Umbilical cord (tissue), 2 donors: ENCODE results near the gene FLACC1. TPM values are rescaled to one million over a fixed set of nuclear protein-coding genes. Genes with fewer than 3 reads are reported as not detected.
"Not testable (repeated sequence)": the region's sequence is repeated elsewhere in the genome, so short reads cannot be mapped to it uniquely, and the experiment has no call there.

Experiments
- DNase-seq: peaks from one replicate; pipeline ENCODE4 v3.0.0-alpha.2; 2015; ENCODE audit warnings: low spot score
- total RNA-seq: library from RNA; depleted of rRNA; stranded (reverse); fragments of >200 nt; gene quantifications from one replicate; pipeline ENCODE4 v1.2.3, GENCODE V29; 2014; ENCODE audit warnings: low replicate concordance; ENCODE audit not compliant: insufficient read depth

Gene FLACC1, protein sequence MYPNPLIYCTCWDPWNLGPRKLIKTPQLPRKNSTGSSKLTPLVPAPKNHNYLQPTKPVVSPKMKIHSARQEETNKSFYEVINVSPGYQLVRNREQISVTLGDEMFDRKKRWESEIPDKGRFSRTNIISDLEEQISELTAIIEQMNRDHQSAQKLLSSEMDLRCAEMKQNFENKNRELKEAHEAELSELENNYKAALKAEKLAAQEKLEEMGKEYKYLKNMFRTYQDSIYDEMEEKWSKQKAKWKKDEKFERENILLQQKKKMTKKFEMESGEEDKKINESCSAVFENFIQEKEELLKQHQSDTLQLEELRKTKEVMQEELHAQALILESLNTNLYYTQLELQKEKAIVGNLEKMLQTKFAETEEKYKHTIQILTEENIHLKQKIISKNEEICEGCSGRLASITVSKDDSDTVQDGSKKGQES
- total RNA-seq, result 10.8 TPM

DNA sequence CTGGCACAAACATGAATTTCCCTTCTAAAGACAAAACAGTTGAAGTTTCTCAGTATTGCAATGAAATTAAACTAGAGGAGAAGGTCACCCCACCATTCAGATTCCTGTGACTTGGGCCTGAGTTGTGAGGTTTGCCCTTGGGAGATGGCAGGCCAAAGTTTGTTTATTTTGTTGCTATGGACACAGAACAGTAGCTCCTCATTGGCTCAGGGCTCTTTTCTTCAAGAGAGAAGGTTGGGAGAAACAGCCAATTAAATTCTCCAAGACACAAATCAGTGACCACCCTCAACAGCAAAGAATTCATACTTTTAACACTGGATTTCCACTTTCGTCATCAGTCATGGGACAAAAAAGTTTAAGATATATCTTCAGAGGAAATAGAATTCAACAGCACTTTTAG, at the start of gene FLACC1:
TSS of gene FLACC1 (minus strand) at position 125 of the 400 bp plus-strand sequence. CDS start 5,941 bp downstream, outside the sequence.
- peak; percentile 80 for DNase-seq

DNA sequence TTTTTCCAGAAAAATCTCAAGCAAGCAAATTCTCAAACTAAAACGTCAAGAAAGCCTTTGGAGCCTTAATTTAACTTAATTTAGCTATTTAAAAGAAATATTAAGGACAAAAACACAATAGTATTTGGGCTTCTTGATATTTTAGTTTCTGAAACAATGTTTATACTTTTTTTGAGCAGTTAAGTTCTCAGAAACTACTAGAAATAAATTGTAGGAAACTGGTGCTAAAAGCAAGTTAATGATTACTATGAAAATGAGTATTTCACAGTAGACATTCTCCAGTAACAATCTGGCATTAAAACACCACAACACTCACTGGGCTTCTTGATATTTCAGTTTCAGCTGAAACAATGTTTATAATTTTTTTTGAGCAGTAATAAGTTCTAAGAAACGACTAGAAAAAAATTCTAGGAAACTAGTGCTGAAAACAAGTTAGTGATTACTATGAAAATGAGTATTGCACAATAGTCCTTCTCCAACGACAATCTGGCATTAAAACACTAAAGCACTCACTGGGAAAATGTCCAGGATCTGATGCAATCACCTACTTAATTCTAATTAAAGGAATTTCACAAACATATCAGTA, 49.0 kb upstream of the FLACC1 start:
- peak; percentile 58 for DNase-seq

DNA sequence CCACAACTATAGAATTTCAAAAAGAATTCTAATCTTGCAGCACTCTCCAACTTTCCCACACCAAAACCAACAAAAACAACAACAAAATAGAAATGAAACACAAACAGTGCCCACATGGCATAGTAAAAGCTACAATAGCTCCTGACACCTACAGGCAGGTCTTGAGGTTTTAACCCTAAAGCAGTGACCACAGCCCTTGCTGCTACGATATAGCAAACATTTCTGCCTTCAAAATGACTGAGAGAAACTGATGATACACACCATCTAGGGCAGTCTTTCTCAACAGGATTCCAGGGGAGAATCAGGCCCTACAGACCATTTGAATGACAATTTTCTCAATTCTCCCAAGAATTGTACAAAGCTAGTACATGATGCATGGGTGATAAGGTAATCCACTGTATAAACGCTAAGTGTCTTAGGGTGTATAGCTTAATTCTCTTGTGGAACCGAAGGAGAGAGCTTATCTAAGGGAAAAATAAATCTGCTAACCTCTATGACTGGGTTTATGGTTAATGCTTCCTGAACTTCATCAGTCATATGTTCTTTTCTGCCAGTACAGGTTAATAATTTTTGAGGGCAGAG, 47.6 kb upstream of the FLACC1 start:
- peak; percentile 70 for DNase-seq

DNA sequence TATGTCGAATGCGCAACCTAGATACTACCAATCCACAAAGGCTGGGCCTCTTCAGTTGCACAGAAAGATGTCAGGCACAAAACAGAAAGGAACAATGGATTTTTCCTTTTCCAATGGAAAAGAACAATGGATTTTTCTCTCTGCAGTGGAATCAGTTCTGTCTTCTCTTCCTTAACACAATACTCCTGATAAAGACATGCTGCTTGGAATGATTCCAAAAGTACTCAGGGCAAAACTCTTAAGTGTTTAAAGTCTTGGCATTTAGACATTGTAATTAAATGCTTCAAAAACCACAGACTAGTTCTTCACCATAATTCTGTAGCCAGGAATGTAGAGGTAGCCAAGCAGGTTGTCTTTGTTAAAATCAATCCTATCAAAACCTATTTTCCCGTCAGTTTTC, 46.7 kb upstream of the FLACC1 start:
- DNase-seq, result peak; percentile 48

DNA sequence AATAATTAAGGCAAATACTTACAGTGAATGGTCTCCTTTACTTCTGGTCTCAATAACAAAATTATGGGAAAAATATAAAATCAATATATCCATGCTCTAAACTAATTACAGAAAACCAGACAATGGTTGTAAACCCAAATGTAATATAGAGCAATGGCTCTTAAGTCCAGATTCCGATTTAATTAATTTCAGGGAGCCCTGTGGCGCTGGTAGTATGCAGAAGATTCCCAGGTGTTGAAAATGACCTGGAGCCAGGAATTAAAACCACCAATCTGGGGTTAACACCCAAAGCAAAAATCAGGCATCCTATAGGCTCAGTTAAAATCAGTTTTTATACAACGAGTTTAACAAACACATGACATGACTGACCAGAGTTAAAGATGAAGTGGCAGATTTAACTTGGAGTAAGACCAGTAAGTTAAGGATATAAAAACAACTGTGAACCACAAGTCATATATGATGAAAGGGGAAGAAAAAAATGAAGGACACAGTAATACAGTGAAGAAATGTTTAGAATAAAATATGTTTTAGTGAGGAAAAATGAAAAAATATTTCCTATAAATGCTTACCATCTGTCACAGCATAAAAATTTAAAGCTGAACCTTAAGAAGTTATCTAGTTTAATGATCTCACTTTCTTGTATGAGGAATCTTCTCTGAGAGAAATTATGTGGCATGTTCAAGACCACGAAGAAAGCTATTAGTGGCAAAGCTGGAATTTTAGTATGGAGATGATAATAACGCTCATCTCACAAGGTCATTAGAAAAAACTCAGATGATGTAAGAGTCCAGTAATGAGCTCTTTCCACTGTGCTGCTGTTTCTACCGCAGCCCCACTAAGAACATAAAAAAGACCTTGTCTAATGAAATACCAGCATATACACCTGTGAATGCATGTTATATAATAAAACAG, 45.8 kb upstream of the FLACC1 start:
- DNase-seq, result no peak

DNA sequence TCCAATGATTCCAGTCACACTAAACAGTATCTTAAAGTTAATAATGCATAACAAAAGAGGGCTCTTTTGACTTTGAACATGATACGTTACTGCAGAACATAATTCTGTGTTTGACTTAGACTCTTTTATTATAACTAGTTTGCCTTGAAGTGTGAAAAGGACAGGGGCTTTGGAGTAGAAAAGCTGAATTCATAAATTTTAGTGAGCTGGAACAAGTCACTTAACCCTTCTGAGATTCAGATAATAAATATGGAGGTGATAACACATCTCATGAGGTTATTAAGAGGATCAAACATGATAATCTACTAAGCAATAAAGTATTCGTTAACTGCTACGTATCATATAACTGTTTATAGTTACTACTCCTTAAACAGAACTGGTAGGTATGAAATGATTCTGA, 44.7 kb upstream of the FLACC1 start:
- no peak for DNase-seq

DNA sequence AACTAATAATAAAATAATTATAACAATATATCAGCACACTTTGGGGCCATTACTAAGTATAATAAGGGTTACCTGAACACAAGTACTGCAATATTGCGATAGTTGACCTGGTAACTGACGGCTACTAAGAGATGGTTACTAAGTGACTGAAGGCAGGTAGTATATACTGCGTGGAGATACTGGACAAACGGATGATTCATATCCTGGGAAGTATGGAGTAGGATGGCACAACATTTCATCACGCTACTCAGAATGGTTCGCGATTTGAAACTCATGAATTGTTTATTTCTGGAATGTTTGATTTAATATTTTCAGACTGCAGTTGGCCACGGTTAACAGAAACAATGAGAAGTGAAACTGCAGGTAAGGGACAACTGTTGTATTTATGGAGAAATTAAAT, 39.5 kb upstream of the FLACC1 start:
- no peak for DNase-seq

DNA sequence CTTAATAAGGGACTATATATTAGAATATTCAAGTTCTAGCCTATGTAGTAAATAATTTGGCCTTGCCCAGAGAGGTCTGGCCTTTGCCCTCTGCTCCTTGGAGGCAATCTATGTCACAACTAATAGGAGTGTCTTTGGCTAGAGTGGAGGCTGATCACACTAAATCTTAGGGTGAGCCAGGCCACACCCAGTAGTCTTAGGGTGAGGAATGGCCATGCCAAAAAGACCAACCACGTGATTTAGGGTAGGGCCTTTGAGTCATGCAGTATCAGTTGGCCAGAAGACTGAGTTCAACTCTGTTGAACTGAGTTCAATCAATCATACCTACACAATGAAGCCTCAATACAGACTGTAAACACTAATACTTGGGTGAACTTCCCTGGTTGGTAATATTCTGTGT, 26.0 kb upstream of the FLACC1 start:
- no peak for DNase-seq

DNA sequence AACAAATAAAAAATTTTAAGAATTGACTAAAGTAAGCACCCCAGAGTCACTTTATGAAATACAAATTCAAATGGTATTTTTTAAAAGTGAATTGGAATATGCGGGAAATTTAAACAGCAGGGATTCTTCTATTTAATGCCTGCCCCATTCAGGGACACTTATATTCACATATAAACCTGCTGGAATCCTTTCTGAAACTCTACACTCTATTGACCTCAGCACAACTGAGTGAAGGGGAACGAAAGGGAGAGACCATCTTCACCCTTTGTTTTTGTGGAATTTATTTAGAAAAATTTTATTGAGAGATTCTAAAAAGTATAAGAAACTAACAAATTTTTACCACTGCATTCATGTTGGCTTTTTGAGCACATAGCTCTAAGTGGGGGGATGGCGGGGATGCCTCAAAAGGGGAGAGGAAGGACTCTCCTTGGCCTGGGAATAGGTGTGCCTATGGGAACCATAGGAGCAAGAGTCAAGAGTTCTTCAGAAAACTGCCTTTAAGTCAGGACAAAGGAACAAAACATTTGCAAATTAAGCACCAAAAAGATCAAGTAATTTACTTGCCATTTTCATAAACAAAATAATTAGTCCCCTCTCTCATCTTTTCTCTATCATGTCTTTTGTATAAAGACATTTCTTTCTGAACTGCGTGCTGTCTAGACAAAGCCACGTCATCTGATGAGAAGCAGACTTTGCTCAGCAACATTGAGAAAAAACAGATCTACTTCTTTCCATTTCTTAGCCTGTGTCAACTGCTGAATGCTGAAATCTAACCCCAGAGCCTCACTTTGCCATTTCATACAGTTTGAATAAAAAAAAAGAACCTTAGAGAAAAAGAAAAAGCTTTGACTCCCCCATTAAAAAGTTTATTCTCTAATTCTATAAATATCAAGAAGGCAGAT, 21.6 kb upstream of the FLACC1 start:
- peak; percentile 83 for DNase-seq

DNA sequence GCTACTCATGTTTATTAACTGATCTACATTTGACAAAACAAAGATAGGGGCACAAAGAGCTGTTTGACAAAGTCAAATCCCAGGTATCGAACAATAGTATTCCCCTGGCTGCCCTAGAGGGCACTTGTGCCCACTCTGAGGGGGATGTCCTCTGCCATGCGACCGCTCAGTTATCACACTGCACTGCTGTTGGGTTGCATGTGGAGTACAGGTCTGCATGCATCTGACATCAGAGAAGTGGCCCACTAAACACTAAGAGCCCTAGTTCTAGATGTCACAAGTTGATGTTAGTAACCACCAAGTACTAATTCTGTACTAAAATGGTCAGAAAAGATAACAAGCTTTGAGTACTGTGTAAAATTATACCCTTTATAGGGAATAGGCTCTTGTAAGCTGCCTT, 20.1 kb upstream of the FLACC1 start:
- DNase-seq, result no peak

DNA sequence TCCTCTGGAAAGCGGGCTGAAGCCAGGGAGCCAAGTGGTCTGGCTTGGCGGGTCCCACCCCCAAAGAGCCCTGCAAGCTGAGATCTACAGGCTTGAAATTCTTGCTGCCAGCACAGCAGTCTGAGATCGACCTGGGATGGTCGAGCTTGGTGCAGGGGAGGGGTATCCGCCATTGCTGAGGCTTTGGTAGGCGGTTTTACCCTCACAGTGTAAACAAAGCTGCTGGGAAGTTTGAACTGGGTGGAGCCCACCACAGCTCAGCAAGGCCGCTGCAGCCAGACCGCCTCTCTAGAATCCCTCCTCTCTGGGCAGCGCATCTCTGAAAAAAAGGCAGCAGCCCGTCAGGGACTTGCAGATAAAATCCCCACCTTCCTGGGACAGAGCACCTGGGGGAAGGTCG, 12.6 kb upstream of the FLACC1 start:
- no peak for DNase-seq

DNA sequence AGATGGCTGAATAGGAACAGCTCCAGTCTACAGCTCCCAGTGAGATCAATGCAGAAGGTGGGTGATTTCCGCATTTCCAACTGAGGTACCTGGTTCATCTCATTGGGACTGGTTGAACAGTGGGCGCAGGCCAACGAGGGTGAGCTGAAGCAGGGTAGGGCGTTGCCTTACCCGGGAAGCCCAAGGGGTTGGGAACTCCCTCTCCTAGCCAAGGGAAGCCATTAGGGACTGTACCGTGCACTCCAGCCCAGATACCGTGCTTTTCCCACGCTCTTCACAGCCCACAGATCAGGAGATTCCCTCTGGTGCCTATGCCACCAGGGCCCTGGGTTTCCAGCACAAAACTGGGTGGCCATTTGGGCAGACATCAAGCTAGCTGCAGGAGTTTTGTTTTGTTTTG, 12.2 kb upstream of the FLACC1 start:
- DNase-seq, result not testable (repeated sequence)

DNA sequence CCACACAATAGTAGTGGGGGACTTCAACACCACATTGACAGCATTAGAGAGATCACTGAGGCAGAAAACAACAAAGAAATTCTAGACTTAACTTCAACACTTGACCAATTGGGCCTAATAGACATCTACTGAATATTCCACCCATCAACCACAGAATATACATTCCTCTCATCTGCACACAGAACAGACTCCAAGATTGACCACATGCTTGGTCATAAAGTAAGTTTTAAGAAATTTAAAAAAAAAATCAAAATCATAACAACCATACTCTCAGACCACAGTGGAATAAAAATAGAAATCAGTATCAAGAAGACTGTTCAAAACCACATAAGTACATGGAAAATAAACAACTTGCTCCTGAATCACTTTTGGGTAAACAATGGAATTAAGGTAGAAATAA, 9.0 kb upstream of the FLACC1 start:
- DNase-seq, result no peak

DNA sequence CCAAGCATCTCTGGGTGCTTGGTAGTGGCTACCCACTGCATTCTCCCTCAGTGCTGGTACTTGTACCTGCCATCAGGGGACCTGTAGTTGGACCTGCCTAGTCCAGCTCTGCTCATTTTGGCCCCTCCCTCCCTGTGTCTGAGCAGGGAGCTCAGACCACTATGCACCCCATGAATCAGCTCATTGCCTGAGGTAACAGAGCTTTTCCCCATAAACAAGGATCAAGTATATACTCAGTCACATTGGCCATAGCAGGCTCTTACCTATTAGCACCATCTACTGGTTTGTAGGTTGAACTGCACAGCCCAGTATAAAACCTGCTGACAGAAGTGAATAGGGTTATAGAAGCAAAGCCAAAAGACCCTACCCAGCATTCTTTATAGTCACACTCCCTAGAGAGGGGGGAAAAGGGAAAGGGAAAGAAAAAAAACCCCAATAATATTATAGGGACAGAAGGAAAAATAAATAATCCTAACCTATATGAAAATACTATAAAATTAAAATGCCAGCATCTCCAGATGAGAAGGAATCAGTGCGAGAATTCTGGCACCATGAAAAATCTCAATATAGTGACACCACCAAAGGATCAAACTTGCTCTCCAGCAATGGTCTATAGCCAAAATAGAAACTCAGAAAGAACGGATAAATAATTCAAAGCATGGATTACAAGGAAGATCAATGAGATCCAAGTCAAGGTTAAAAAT, 6.9 kb upstream of the FLACC1 start:
- DNase-seq, result no peak

DNA sequence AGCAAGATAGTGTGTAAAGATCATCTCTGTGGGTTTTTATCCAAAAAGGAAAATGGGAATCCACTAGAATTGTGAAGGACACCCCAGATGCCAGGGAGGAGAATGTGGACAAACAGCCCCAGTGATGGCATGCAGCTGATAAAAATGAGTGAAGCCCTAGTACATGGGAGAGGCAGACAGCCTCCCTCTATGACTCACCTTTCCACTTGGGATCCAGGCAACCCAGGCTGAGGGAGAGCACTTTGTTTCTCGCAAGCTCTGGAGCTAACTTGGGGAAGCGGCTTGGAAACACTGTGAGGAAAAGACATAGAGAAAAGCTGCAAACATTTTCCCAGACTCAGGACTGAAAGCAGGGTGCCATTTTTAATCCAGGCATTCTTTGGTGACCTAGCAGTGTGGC, 5.3 kb upstream of the FLACC1 start:
- no peak for DNase-seq

DNA sequence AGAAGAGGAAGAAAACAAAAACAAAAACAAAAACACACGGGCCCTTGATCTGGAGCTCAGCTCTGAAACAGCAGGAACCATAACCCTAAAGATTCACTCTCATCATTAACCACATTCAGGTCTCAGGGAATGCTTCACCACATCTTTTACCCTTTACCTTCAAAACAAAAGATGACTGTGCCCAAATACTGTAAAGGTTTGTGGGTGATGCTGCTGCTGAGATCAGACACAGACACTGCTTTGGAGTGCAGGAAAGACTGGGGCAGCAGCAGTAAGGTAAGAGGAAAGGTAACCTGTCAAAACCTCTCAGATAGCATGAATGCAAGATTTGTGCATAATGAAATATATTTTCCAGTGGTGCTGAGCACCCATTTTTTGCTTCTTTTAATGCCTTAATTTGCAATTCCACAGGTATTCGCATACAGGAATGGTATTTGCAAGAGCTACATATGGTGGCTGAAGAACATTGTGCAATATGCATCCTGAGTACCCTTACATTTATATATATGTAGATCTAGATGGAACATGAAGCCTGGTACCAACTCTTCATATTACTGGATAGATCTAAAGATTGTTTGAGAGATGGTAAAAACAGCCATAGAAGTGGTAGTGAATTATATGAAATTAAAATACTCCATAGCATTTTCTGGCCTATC, 4.1 kb upstream of the FLACC1 start:
- DNase-seq, result no peak

DNA sequence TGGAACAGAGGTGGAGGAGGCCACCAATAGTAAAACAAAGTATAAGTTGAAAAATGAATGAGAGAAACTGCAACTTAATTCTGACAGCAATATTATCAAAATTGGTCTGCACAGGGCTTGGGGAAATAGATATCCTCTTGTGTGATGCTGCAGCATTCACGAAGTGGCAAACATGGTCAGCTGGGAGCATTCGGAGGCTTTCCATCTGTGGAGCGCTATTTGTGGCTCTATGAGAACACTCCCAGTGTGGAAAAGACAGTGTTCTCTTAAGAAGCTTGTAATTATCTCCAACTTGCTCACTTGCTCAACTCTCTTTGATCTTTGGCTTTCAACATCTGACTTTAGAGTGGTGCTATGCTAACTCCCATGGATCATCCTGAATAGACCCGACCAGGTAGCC, 3.1 kb upstream of the FLACC1 start:
- DNase-seq, result no peak

DNA sequence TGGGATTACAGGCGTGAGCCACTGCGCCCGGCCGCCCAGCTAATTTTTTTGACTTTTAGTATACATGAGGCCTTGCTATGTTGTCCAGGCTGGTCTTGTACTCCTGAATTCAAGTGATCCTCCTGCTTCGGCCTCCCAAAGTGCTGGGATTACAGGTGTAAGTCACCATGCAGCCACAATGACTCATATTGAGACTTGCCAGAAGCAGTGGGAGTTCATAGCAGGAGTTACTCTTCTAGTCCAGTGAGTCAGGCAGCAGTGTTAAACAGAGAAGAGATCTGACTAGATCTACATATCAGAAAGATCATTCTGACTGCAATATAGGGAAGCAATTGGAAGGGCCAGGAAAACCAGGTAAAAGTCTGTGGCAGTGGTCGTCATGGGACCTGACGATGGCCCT, 1.5 kb upstream of the FLACC1 start:
- no peak for DNase-seq

DNA sequence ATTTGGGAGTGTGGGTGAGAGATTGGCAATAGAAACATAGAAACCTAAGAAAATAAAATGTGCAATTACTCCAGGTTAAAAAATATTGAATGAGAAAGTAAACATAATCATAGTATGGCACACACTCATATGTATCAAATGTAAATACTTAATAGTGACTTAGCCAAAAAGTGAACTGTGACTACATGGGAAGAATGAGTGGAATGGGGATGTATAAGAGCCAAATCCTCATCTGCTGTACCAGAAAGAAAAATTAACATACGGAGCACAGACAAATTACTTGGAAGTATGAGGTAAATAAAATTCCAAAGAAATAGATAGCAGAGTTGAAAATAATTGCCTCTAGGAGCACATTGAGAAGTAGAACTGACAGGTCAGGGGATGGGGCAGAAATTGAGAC, 4.0 kb downstream of the FLACC1 start:
- no peak for DNase-seq

DNA sequence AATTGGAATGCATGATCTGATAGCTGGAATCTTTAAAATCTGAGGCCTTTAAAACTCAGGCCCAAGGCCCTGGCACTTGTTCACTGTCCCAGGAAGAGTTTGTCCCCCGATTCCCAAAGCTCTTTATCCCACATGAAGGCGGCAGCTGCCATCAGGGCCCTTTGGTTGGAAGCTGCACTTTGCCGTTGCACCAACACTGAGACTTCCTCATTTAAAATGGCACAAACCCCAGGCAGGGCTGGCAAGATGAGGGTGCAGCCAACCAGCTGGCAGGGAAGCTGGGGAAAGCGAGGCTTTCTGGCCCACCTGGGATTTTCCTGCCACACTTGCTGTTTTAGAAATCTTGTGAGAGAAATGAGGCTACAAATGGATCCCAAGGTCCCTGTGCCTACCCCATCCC, 6.3 kb downstream of the FLACC1 start:
- no peak for DNase-seq
